Suppressor macrophage treated with lipopolysaccharide for 4 hours (primary cell): Measurements from ENCODE around the gene HMX1.

ENCODE experiments used
- DNase-seq: peaks from one replicate; pipeline ENCODE4 v3.0.0-alpha.2; 2020

HMX1 gene

DNA sequence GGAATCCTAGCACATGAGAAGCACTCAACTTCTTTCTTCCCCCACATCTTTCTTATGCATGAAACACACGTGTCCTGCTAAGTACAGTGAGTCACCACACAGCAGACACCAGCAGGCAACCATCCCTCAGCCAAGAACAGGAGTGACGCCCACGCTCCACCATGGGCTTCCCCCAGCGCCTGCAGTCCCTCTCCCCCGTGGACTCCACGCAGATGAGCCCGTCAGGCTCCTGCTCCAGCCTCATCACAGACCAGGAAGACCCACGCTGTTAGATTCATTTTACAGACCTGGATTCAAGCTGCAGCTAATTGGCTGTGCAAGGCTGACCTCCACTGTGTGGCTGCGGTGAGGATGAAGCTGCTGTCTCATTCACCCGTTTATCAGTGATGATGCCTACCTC, 16.7 kb downstream of the HMX1 start:
- no peak for DNase-seq

DNA sequence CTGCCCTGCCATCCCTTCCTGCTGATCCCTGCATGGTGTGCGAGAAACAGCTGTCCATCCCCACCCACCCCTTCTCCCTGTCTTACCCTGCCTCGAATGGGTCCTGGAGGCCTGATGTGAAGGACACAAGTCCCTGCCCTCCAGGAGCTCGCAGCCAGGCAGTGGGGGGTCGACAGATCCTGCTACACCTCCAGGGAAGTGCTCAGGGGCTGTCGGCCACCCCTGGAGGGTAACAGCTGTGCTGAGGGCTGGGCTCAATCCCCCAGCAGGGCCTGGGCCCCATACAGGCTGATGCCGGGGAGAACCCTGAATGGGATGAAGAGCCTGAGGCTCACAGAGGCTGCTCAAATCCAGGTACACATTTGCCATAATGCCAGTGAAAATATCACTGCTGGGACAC, 17.6 kb downstream of the HMX1 start:
- DNase-seq, result no peak

DNA sequence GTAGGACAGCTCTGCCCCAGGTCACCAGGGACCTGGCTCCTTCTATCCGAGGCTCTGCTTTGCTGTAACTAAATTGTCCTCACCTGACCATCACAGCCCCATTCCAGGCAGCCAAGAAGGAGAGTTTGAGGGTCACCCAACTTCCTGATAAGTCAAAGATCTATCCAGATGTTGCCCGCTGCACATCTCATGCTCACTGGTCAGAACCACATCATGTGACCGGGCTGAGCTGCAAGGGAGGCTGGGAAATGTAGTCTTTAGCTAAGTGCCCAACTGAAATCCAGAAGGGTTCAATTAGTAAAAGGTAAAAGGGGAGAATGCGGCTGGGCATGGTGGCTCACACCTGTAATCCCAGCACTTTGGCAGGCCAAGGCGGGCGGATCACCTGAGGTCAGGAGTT, 18.4 kb downstream of the HMX1 start:
- no peak for DNase-seq

DNA sequence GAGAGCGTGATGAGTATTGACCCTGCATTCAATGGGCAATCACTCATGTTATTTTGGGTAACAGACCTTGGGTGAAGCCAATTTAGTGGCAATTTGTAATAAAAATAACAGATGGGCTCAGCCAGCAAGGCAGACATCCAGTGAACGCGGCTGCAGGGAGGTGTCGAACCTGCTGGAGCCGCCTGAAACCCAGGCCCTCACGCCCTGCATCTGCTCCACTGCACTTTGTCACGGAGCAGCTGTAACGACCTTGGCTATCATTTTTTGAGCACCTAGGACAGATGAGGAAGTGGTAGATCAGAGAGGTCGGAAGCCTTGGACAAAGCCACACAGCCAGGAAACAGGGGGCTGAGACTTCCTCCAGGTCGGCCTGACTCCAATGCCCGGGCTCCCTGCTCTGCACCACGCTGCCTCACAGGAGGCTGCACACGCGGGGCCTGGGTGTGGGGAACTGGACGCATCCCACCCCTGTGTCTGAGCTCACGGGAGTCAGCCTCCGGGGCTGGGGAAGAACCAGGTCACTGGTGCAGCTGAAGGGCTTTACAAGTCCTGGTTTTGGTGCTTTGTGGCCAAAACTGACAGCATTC, 19.4 kb downstream of the HMX1 start:
- DNase-seq, result no peak

DNA sequence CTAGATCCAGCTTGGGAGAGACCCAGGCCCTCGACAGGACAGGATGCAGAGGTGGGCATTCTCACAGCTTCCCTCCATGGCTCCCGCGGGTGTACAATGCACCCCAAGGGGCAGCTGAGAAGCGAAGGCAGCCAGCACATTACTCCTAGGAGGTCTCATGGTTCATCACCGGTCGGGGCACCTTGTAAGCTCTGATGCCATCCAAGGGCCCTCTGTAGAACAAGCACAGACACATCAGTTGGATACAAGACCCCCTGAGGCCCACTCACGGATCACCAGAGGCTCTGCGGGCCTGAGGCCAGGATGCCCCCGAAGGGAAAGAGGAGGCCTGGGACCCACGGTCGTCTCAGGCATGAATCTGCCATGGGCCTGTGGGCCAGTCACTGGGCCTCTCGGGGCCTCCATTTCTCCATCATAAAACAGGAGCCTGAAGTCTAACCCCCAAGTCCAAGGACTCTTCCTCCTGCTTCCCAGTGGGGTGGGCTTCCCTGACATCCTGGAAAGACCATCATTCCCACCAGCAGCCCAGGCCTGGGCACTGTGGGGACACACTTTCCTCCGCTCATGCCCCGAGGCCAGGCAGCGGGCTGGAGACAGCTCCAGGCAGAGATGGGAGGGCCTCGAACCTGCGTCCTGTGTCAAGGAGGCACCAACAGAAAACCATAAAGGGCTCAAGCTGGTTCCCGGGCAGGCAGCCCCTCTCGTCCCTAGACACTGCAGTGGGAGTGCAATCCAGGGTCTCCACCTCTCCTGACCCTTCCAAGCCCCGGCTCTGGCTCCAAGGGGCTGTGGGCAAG, 20.1 kb downstream of the HMX1 start:
- no peak for DNase-seq

DNA sequence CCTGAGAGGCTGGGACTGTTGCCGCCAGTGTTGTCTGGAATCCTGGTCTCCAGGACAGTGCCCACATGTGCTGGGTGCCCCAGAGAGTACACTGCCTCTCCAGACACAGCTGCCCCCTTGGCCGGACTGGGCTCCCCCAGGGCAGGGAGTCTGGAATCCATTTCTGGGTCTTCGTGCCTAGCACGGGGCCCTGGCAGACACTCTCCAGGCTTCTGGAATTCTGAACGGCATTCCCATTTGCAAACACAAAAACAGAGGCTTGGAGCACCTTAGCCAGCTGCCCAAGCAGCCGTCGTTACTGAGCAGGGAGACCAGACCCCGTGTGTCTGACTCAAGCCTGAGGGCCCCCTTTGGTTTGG, 20.8 kb downstream of the HMX1 start:
- DNase-seq, result no peak

DNA sequence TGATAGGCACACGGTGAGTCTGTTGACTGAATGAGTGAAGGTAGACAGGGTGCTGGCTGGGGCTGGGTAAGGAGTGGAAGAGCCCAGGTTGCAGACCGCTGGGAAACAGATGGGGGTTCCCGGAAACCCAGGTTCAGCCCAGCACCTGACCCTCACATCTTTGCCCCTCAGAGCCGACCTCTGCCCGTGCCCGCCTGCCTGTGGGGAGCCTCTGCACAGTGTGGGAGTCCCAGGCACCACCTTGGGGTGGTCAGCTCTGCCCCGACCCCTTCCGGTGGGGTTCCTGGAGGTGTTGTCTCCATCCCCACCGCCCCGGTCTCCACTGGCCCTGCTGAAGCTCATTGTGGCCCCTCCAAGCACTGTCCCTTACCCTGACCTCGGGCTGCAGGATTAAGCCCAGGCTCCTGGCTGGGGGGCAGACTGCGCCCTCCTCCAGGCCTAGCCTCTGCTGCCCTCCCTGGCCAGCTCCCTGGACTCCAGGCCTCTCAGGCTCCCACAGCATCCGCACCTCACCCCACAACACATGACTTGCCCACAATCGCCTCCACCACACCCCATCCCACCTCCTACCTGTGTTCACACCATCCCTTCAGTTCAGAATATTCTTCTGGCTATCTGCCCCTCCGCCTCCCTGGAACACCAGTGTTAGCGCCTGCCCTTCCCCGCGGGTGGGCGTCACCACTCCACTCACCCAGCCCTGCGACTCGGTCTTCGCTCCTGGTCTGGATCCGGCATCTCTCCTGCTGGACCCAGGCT, 21.4 kb downstream of the HMX1 start:
- no peak for DNase-seq

DNA sequence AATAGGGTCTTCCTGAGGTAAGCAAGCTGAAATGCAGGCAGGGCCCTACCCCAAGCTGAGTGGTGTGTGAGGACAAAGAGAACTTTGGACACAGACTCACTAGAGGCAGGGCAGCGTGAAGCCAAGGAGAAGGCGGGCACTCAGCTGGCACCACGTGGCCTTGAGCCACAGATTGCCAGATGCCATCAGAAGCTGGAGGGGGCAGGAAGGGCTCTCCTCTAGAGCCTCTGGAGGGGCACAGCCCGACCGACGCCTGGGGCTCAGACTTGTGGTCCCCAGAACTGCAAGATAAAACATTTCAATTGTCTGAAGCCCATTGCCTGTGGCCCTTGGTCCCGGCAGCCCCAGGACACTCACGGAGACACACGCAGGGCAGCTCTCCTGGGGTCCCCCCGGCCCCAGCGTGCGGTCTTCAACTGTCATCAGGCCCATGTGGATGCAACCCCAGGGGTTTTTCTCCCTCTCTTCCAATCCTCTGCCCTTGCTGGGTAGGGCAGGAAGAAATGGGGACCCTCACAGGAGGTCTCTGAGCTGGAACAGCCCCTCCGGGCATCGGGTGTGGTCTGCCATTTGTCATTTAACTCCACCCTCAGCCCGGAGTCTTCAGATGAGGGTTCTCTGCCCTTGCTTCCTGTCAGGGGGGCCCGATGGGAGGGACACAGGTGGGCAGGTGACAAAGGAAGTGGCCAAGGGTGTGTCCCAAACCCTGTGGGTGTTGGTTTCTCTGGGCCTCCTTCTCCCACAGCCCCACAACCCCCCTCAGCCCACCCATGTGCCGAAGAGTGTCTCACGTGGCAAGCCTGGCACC, 22.2 kb downstream of the HMX1 start:
- no peak for DNase-seq

DNA sequence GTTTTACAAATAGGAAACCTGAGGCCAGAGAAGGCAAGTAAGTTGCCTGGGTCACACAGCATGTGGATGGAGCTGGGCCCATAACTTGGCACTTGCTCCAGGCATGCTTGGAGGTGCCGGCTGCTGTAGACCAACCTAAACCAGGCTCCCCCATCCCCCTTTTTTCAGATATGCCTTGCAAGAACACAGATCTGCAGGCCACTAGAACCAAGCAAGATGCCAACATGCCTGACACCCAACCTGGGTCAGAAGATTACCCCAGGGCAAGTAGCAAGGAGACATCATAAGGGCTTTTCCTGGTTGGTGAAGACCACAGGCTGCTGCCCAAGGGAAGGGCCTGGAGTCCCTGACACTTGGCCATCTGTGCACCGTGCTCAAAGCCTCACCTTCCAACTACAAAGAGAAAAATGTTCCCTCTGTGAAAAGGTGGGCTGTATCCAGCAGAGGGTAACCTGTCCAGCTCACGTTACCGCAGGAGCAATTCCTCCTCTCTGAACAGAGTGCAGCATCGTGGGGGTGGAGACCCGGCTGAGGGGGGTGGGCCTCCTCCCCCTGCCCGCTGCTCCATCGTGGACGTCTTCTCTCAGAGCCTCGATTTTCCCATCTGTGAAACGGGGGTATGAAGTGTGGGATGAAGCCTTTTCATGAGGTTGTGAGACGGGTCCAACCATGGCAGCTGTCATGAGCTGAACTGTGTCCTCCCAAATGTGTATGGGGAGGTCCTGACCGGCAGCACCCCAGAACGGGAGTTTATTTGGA, 23.0 kb downstream of the HMX1 start:
- DNase-seq, result no peak

DNA sequence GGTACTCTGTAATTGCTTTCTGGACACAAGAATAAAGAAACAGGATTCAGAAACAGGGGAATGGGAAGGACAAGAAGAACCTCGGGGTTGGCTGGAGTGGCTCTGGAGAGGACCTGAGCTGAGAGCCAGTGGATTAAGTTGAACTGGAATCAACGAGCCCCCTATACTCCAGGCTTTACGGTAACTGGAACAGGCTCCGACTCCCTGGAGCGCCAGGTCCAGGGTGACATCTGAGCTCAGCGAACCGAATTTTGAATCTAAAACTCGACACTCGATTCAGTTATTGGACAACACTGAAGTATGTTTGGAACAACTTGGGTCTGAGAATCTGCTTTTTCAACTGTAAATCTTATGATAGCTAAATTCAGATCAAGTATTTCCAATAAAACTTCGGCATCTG, 23.9 kb downstream of the HMX1 start:
- DNase-seq, result no peak

DNA sequence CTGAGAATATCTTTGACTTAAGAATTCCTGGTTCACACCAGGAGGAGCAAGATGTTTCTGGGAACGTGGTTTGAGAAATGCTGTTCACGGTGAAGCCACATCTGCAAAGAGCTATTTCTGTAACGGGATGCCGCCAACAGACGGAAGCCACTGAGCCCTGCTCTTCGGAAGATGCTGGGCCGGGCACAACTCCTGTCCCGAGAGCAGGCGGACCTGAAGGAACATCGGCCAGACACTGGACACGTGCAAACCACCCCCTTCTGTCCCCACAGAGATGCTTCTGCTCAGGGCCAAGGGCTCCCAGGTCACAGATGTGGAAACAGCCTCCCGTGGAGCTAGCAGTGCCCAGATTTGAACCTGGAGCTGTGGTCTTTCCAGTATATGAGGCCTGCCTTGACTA, 24.3 kb downstream of the HMX1 start:
- no peak for DNase-seq

DNA sequence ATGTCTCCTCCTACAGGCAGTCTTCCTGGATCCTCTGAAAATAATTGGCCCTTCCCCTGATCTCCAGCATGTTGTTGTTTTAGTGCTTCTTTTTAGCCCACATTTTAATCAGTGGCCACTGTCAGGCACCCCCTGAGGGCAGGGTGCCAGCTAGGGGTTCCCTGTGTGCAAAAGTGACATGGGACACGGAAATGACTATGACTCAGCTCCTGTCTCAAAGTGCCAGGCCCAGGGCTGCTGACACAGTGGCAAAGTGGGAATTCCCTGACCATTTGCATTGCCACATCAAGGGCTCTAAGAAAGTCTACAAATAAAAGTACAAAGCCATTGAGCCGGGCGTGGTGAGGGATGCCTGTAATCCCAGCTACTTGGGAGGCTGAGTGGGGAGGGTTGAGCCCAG, 24.8 kb downstream of the HMX1 start:
- DNase-seq, result peak; percentile 21

DNA sequence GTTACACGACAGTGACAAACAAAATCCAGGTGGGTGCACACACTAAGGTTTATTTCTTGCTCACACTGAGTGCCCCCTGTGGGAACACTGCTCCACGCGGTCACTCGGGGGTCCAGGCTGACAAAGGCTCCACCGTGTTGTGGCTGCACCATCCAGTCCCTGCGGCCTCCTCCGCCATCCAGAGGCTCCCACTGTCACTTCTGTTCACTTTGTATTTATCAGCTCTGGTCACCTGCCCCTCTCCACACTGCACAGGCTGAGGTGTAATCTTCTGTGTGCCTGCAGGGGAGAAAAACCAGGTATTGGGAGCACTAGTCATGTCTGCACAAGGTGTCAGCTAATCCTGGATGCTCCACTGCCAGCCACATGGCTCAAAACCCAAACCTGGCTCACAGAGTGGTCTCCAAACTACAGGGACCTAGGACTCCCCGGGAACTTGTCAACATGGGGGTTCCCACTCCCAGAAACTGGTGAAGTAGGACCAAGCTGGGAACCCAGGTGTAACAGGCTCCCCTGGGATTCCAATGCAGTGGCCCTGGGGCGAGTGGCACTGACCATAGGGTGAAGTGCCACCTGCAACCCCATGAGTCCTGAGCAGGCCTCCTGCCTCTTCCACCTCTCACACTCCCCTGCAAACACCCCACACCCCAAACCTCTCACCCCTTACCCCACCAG, 25.5 kb downstream of the HMX1 start:
- no peak for DNase-seq

DNA sequence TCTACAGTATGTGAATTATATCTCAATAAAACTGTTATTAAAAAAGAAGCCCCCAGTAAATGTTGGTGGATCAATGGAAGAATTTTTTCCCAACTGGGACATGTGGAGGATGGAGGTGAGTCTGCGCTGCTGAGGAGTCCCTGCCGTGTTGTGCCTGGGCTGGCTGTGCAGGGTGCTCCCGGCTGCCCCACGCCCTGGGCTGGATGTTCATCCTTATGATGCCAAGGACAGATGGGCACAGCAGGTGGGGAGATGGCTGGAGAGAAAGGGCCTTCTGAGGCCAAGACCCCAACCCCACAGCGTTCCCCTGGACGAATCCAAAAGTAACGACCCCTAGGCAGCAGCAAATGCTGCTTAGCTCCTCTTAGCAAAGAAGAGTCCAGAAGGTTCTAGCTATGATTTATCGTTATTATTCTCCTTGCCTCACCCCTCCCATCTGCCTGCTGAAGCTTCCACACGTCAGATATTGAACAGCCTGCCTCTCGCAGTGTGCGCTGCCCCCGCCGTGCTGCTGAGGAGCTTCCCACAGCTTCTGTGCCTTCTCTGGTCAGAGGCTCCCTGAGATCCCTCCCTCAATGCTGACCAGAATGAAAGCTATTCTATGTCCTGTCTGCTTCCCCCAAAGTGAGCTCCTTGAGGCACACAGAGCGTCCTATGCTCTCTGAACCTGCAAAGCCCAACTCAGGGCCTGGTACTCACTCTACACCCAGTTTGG, 26.5 kb downstream of the HMX1 start:
- DNase-seq, result no peak

DNA sequence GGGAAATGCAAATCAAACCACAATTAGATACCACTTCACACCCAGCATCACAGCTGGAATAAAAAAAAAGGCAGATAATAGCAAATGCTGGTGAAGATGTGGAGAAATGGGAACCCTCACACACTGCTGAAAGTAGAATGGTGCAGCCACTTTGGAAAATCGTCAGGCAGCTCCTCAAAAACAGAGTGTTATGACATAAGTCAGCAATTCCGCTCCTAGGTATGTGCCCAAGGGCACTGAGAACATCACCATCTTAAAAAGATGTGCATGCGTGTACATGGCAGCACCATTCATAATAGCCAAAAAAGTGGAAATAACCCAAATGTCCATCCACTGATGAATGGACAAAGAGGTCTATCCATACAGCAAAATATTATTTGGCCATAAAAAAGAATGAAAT, 28.0 kb downstream of the HMX1 start:
- no peak for DNase-seq

DNA sequence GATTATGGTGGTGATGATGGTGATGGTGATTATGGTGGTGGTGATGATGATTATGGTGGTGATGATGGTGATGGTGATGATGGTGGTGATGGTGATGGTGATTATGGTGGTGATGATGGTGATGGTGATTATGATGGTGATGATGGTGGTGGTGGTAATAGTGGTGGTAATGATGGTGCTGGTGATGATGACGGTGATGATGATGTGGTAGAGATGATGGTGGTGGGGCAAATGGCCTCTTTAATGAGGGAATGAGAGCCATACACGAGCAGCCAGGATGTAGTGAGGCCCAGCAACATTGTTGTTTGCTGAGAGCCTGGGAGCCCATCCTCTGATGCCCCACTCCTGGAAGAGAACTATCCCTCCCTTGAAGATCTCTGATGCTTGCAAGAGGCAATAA, 29.0 kb downstream of the HMX1 start:
- DNase-seq, result no peak

DNA sequence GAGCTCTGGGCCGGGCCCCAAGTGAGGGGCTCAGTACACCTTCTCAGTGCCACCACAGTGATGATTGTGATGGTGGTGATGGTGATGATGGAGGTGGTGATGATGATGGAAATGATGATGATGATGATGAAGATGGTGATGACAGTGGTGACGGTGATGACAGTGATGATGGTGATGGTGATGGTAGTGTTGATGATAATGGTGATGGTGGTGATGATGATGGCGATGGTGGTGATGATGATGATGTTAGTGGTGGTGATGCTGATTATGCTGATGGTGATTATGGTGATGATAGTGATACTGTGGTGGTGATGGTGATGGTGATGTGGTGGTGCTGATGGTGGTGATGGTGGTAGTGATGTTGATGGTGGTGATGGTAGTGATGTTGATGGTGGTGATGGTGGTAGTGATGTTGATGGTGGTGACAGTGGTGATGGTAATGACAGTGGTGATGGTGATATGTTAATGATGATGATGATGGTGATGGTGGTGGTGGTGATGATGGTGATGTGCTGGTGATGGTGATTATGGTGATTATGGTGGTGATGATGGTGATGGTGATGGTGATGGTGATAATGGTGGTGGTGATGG, 29.9 kb downstream of the HMX1 start:
- no peak for DNase-seq

DNA sequence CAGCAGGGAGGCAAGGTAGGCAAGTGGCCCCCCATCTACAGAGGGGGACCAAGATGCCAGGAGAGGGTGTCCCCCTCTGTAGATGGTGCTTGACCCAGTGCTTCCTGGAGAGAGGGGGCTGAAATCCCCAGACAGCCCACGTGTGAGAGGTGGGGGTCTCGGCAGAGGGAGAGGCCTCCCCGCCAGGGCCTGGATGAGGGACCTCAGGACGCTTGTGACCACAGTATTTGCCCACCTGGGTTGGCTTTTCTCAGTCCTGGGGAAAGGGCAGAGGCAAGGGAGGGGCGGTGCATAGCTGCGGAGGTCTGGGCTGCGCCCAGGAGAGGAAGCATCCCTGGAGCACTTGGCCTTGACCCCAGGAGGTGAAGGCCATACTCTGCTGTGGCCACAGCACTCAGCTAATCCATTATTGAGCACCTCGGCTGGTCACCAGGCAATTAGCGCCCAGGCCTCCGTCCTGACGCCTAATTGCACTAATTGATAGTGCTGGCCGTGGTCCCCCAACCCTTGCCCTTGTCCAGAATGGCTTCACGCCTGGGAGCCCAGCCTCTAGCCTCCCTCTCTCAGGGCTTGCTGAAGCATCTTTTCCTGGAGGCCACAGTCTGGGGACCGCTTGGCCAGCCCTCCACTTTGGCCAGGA, 30.7 kb downstream of the HMX1 start:
- no peak for DNase-seq

DNA sequence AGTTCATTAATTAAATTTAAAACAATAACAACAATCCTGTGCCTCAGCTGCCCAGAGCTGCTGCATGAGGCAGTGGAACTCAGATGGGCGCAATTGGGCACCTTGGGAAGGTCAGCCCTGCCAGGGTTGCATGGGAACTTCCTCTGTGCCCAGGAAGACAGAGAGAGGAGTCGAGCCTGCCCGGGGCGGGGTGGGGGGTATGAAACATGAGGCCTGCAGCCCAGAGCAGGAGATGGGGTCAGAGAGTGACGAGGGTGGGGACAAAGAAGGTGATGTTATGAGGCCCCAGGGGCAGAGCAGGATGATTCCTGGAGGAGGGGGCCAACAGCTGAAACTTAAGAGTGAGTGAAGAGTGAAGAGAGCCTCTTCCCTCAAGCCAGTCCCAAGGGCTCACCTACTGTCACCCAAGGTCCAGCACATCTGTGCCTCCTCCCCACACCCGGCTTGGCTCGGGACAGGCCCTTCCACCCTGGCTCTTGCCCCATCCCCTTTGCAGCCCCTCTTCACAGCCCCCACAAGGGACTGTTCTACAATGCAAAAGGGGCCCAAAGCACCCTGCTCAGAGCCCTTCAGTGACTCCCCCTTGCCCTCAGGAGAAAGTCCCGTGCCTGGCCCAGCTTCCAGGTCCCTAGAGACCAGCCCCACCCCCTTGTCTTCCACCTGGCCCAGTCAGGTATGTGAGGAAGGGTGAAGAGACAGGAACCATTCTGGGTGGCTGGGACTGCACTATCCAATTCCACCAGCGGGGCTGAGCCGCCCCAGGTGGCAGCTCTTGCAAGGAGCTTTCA, 31.4 kb downstream of the HMX1 start:
- DNase-seq, result no peak
